H9 (cell line): ENCODE measurements around the gene TMPRSS9. TPM values are rescaled to one million over a fixed set of nuclear protein-coding genes. Genes with fewer than 3 reads are reported as not detected.

Experiments used
- DNase-seq: peaks from one replicate; pipeline ENCODE4 v3.0.0-alpha.2; 2017
- H2AFZ ChIP-seq: one replicate; pipeline ENCODE4 v1.6.1; 2013; ENCODE audit warnings: mild to moderate bottlenecking, low read length, control low read depth, moderate library complexity
- H2AK5ac ChIP-seq: 2 replicates; pipeline ENCODE4 v1.6.1; 2013; ENCODE audit warnings: low read length, control low read depth, mixed read lengths; ENCODE audit not compliant: insufficient read length
- H2BK120ac ChIP-seq: one replicate; pipeline ENCODE4 v1.6.1; 2013; ENCODE audit warnings: low read depth, mild to moderate bottlenecking, low read length, control low read depth, inconsistent platforms; ENCODE audit not compliant: poor library complexity, severe bottlenecking
- H2BK12ac ChIP-seq: 2 replicates; pipeline ENCODE4 v1.6.1; 2013; ENCODE audit warnings: low read length, control low read depth, mixed read lengths, low read depth; ENCODE audit not compliant: insufficient read length
- H2BK15ac ChIP-seq: 2 replicates; pipeline ENCODE4 v1.6.1; 2013; ENCODE audit warnings: low read depth, low read length, control low read depth
- H2BK20ac ChIP-seq: one replicate; pipeline ENCODE4 v1.6.1; 2013; ENCODE audit warnings: low read depth, mild to moderate bottlenecking, low read length, control low read depth, inconsistent platforms; ENCODE audit not compliant: poor library complexity, severe bottlenecking
- H2BK5ac ChIP-seq: 2 replicates; pipeline ENCODE4 v1.6.1; 2013; ENCODE audit warnings: low read length, control low read depth, mixed read lengths; ENCODE audit not compliant: insufficient read length
- H3K14ac ChIP-seq: 2 replicates; pipeline ENCODE4 v1.6.1; 2013; ENCODE audit warnings: low read length, control low read depth; ENCODE audit not compliant: insufficient read depth
- H3K18ac ChIP-seq: 2 replicates; pipeline ENCODE4 v1.6.1; 2013; ENCODE audit warnings: low read depth, mild to moderate bottlenecking, mixed read lengths, low read length, control low read depth; ENCODE audit not compliant: insufficient read length
- H3K23ac ChIP-seq: 2 replicates; pipeline ENCODE4 v1.6.1; 2013; ENCODE audit warnings: low read length, control low read depth, mixed read lengths, low read depth; ENCODE audit not compliant: insufficient read length
- H3K23me2 ChIP-seq: 2 replicates; pipeline ENCODE4 v1.6.1; 2013; ENCODE audit warnings: low read depth, mild to moderate bottlenecking, mixed read lengths, low read length, control low read depth; ENCODE audit not compliant: insufficient read length, poor library complexity, severe bottlenecking
- H3K27ac ChIP-seq: 2 replicates; pipeline ENCODE4 v1.5.1; 2013; ENCODE audit warnings: low read length, control low read depth, mixed read lengths, low read depth; ENCODE audit not compliant: insufficient read length
- H3K27me3 ChIP-seq: 2 replicates; pipeline ENCODE4 v1.6.1; 2013; ENCODE audit warnings: low read length, control low read depth, inconsistent platforms; ENCODE audit not compliant: insufficient read depth
- H3K4ac ChIP-seq: 2 replicates; pipeline ENCODE4 v1.6.1; 2013; ENCODE audit warnings: low read depth, mild to moderate bottlenecking, control low read depth, inconsistent platforms, low read length, moderate library complexity
- H3K4me1 ChIP-seq: 2 replicates; pipeline ENCODE4 v1.6.1; 2013; ENCODE audit warnings: low read length, control low read depth, inconsistent platforms; ENCODE audit not compliant: insufficient read depth
- H3K4me2 ChIP-seq: 2 replicates; pipeline ENCODE4 v1.6.1; 2013; ENCODE audit warnings: low read length, control low read depth, mixed read lengths; ENCODE audit not compliant: insufficient read length, insufficient read depth
- H3K56ac ChIP-seq: 2 replicates; pipeline ENCODE4 v1.6.1; 2013; ENCODE audit warnings: low read depth, mild to moderate bottlenecking, mixed read lengths, low read length, control low read depth; ENCODE audit not compliant: insufficient read length
- H3K79me1 ChIP-seq: 2 replicates; pipeline ENCODE4 v1.6.1; 2013; ENCODE audit warnings: low read depth, mild to moderate bottlenecking, moderate library complexity, low read length, control low read depth, inconsistent platforms; ENCODE audit not compliant: insufficient read depth, poor library complexity, severe bottlenecking
- H3K79me2 ChIP-seq: 2 replicates; pipeline ENCODE4 v1.6.1; 2013; ENCODE audit warnings: low read length, control low read depth, inconsistent platforms; ENCODE audit not compliant: insufficient read depth
- H3K9ac ChIP-seq: 2 replicates; pipeline ENCODE4 v1.6.1; 2013; ENCODE audit warnings: low read length, control low read depth, mixed read lengths; ENCODE audit not compliant: insufficient read length; ENCODE audit errors: extremely low read depth
- H3K9me3 ChIP-seq: one replicate; pipeline ENCODE4 v1.6.1; 2013; ENCODE audit warnings: low read depth, low read length, inconsistent platforms; ENCODE audit not compliant: control insufficient read depth
- H3T11ph ChIP-seq: one replicate; pipeline ENCODE4 v1.6.1; 2013; ENCODE audit warnings: mild to moderate bottlenecking, low read length, control low read depth, inconsistent platforms
- H4K20me1 ChIP-seq: one replicate; pipeline ENCODE4 v1.6.1; 2013; ENCODE audit not compliant: control insufficient read depth, insufficient read length, insufficient read depth
- H4K5ac ChIP-seq: 2 replicates; pipeline ENCODE4 v1.6.1; 2013; ENCODE audit warnings: low read depth, mild to moderate bottlenecking, mixed read lengths, low read length, control low read depth; ENCODE audit not compliant: insufficient read length
- H4K8ac ChIP-seq: replicated peaks from 2 replicates; pipeline ENCODE4 v1.6.1; 2013; ENCODE audit warnings: low read length, control low read depth, mixed read lengths, low read depth; ENCODE audit not compliant: insufficient read length
- H4K91ac ChIP-seq: 2 replicates; pipeline ENCODE4 v1.6.1; 2013; ENCODE audit warnings: low read depth, mild to moderate bottlenecking, moderate library complexity, mixed read lengths, low read length, control low read depth; ENCODE audit not compliant: insufficient read length
- H3K27ac Mint-ChIP-seq, 3 experiments: 2 replicates in 2 of 3; 3 replicates in 1 of 3; pipeline ENCODE4 v1.8.0; 2020 to 2021; ENCODE audit warnings: mixed read lengths in 3 of 3, mild to moderate bottlenecking in 1 of 3, moderate library complexity in 1 of 3
- H3K27me3 Mint-ChIP-seq: 2 replicates; pipeline ENCODE4 v1.8.0; 2021; ENCODE audit warnings: low read depth, mild to moderate bottlenecking, moderate library complexity, mixed read lengths
- H3K36me3 Mint-ChIP-seq, 3 experiments: 2 replicates in 2 of 3; 3 replicates in 1 of 3; pipeline ENCODE4 v1.8.0; 2020 to 2021; ENCODE audit warnings: low read depth in 3 of 3, mixed read lengths in 3 of 3; ENCODE audit not compliant: insufficient read depth in 1 of 3
- H3K4me1 Mint-ChIP-seq, 2 experiments: 2 replicates each; pipeline ENCODE4 v1.8.0; 2020; ENCODE audit warnings: mixed read lengths in 2 of 2
- H3K4me3 Mint-ChIP-seq, 2 experiments: 2 replicates in 1 of 2; 3 replicates in 1 of 2; pipeline ENCODE4 v1.8.0; 2020 to 2021; ENCODE audit warnings: mild to moderate bottlenecking in 2 of 2, mixed read lengths in 2 of 2, moderate library complexity in 1 of 2
- H3K9me3 Mint-ChIP-seq, 2 experiments: 2 replicates in 1 of 2; 3 replicates in 1 of 2; pipeline ENCODE4 v1.8.0; 2020; ENCODE audit warnings: mild to moderate bottlenecking in 2 of 2, mixed read lengths in 2 of 2, moderate library complexity in 1 of 2
- WGBS: extraction: QIAGEN DNeasy Blood & Tissue Kit; methylation state at CpG from one replicate; pipeline ENCODE4 v1.1.7; 2013; ENCODE audit warnings: missing lambda C conversion rate, low lambda C conversion rate, mixed read lengths; ENCODE audit not compliant: insufficient read length; ENCODE audit errors: extremely low coverage; 5-methylcytosine and 5-hydroxymethylcytosine counted together
- total RNA-seq: library from RNA; stranded (reverse); gene quantifications from 2 replicates; pipeline ENCODE4 v1.2.1, GENCODE V29; 2021
- TF ChIP-seq, protein P1 (sequence below): fragments of 200-600 bp; sonication (generic); conservative IDR thresholded peaks from 3 replicates; pipeline ENCODE4 v1.8.0; 2021; ENCODE audit warnings: antibody characterized with exemption, mild to moderate bottlenecking

The TMPRSS9 gene
- total RNA-seq, 1 experiment from 2014 or later, result 0.24 TPM

DNA sequence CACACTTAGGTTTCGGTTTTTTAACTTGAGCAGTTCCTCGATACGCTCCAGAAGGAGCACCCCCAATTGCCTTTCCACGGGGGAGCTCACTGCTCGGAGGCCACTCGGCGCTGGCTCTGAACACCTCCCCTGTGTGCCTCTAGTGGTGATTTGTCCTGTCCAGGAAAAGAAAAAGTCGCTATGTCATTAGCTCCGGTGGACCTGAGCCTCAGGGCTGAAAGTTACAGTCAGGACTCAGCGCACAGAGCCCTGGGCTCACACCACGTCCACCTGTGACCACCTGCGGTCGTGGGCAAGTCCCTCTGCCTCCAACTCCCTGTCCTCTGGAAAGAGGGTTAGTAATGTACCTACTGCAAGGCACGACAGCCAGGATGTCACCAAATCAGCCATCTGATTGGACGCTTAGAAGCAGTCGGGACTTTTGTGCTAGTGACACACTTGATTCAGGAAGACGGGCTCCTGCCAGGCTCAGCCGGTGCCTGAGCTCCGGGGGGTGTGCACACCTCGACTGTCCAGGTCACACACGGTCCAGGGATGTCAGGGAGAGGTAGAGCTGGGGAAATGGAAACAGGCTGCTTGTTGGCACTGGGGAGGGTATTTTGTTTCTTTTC, 3.9 kb upstream of the TMPRSS9 start:
- Histone ChIP-seq H4K20me1 (no peaks in the 10 kb centered on the region), H3K56ac (no peak overlapping the region), H2BK120ac (no peak overlapping the region), H2BK5ac (no peak overlapping the region), H4K91ac (no peak overlapping the region), H4K8ac (no peak overlapping the region), H3K79me2 (no peaks in the 10 kb centered on the region), H3K27ac (no peak overlapping the region), H2AK5ac (no peak overlapping the region), H3K23me2 (no peaks in the 10 kb centered on the region), H3T11ph (no peak overlapping the region), H3K79me1 (no peaks in the 10 kb centered on the region), H2BK15ac (no peak overlapping the region), H3K18ac (no peak overlapping the region), H3K9me3 (no peaks in the 10 kb centered on the region), H3K27me3 (no peaks in the 10 kb centered on the region; the same call in 1 of the 2 replicates), H2AFZ (no peak overlapping the region), H3K4me2 (no peak overlapping the region), H3K9ac (no peak overlapping the region), H4K5ac (no peak overlapping the region), H3K4ac (no peak overlapping the region), H3K23ac (no peak overlapping the region), H3K4me1 (no peaks in the 10 kb centered on the region), H2BK20ac (no peak overlapping the region), H2BK12ac (no peak overlapping the region), H3K14ac (no peak overlapping the region)
- Mint-ChIP-seq H3K4me3 (no peak overlapping the region), H3K27ac (no peak overlapping the region), H3K36me3 (peaks cover 0 to 2% (median 0%) of the 10 kb centered on the region in 3 experiments; a peak in 1 of 7 replicates), H3K4me1 (peaks cover 5% of the 10 kb centered on the region in 2 experiments), H3K27me3 (peaks cover 26% of the 10 kb centered on the region), H3K9me3 (no peaks in the 10 kb centered on the region)
- no peak for DNase-seq
- TF ChIP-seq, protein P1, sequence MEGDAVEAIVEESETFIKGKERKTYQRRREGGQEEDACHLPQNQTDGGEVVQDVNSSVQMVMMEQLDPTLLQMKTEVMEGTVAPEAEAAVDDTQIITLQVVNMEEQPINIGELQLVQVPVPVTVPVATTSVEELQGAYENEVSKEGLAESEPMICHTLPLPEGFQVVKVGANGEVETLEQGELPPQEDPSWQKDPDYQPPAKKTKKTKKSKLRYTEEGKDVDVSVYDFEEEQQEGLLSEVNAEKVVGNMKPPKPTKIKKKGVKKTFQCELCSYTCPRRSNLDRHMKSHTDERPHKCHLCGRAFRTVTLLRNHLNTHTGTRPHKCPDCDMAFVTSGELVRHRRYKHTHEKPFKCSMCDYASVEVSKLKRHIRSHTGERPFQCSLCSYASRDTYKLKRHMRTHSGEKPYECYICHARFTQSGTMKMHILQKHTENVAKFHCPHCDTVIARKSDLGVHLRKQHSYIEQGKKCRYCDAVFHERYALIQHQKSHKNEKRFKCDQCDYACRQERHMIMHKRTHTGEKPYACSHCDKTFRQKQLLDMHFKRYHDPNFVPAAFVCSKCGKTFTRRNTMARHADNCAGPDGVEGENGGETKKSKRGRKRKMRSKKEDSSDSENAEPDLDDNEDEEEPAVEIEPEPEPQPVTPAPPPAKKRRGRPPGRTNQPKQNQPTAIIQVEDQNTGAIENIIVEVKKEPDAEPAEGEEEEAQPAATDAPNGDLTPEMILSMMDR, result peak; percentile 10; the same call in 1 of the 3 replicates
- WGBS, result no CpG with 5 or more reads among the region's 21 CpGs
